DND-41 (cell line): ENCODE data around the gene COX7A2L.
"Not testable (repeated sequence)": the region's sequence is repeated elsewhere in the genome, so short reads cannot be mapped to it uniquely, and the experiment has no call there.

Source experiments
- ATAC-seq: fragments of 200-7000 bp; cut with Tn5 transposase; 3 replicates; pipeline ENCODE4 v1.9.1; 2021; ENCODE audit warnings: low read depth; ENCODE audit not compliant: insufficient read depth
- DNase-seq: peaks from one replicate; pipeline ENCODE4 v3.0.0-alpha.2; 2020
- H2AFZ ChIP-seq: 2 replicates; pipeline ENCODE4 v1.6.0; 2012; ENCODE audit warnings: low read depth, low read length
- H3K27ac ChIP-seq: 2 replicates; pipeline ENCODE4 v1.5.1; 2012; ENCODE audit warnings: low read length, inconsistent platforms
- H3K27me3 ChIP-seq: fragments of 200-600 bp; sonication (generic); 2 replicates; pipeline ENCODE4 v1.6.0; 2012; ENCODE audit warnings: low read length, mild to moderate bottlenecking, inconsistent platforms; ENCODE audit not compliant: insufficient read depth, poor library complexity
- H3K36me3 ChIP-seq: 2 replicates; pipeline ENCODE4 v1.5.1; 2012; ENCODE audit warnings: low read length, inconsistent platforms; ENCODE audit not compliant: insufficient read depth
- H3K4me1 ChIP-seq: 2 replicates; pipeline ENCODE4 v1.5.1; 2012; ENCODE audit warnings: mild to moderate bottlenecking, low read length; ENCODE audit not compliant: insufficient read depth
- H3K4me2 ChIP-seq: 2 replicates; pipeline ENCODE4 v1.6.0; 2012; ENCODE audit warnings: mild to moderate bottlenecking, moderate library complexity, low read length, inconsistent platforms; ENCODE audit not compliant: insufficient read depth
- H3K4me3 ChIP-seq, 2 experiments: fragments of 200-600 bp in 1 of 2; shearing (Covaris generic) in 1 of 2; 2 replicates each; pipeline ENCODE4 v1.5.1; 2012 to 2016; ENCODE audit warnings: inconsistent platforms in 2 of 2, low read length in 2 of 2, mild to moderate bottlenecking in 2 of 2, low read depth in 1 of 2, moderate library complexity in 1 of 2
- H3K79me2 ChIP-seq: 2 replicates; pipeline ENCODE4 v1.6.0; 2012; ENCODE audit warnings: low read length, inconsistent platforms; ENCODE audit not compliant: insufficient read depth
- H3K9ac ChIP-seq: 2 replicates; pipeline ENCODE4 v1.6.0; 2012; ENCODE audit warnings: low read depth, mild to moderate bottlenecking, inconsistent platforms, low read length, moderate library complexity
- H3K9me3 ChIP-seq: 2 replicates; pipeline ENCODE4 v1.5.1; 2012; ENCODE audit warnings: low read length, moderate library complexity, mild to moderate bottlenecking, inconsistent platforms; ENCODE audit not compliant: insufficient read depth, severe bottlenecking
- H4K20me1 ChIP-seq: 2 replicates; pipeline ENCODE4 v1.6.0; 2012; ENCODE audit warnings: low read length; ENCODE audit not compliant: insufficient read depth
- CTCF ChIP-seq: IDR thresholded peaks from 2 replicates; pipeline ENCODE4 v1.5.1; 2012; ENCODE audit warnings: borderline replicate concordance, low read length, moderate library complexity, mild to moderate bottlenecking; ENCODE audit not compliant: poor library complexity, severe bottlenecking; ENCODE audit errors: extremely low read depth
- EZH2 ChIP-seq: IDR thresholded peaks from 3 replicates; pipeline ENCODE4 v1.6.1; 2012; ENCODE audit warnings: borderline replicate concordance, low read depth, mild to moderate bottlenecking, moderate library complexity, low read length, inconsistent platforms; ENCODE audit not compliant: severe bottlenecking

The COX7A2L gene

GRCh38 chr2:42350434-42351063, 10.5 kb downstream of the COX7A2L start:
- DNase-seq (no peak), ATAC-seq (no peak)
- no peak for TF ChIP-seq EZH2
- TF ChIP-seq CTCF: no peak
- Histone ChIP-seq H3K4me3 (no peak overlapping the region), H3K36me3 (peaks cover 71% of the 10 kb centered on the region), H2AFZ (no peak overlapping the region), H3K27me3 (no peaks in the 10 kb centered on the region), H3K4me2 (no peak overlapping the region), H3K27ac (no peak overlapping the region), H3K79me2 (peaks cover 98% of the 10 kb centered on the region), H3K9ac (no peak overlapping the region), H3K9me3 (no peaks in the 10 kb centered on the region), H4K20me1 (peaks cover 34% of the 10 kb centered on the region), H3K4me1 (no peaks in the 10 kb centered on the region)

- Histone ChIP-seq H4K20me1 (peaks cover 21% of the 10 kb centered on the region; the same call in 1 of the 2 replicates), H3K79me2 (peaks cover 95% of the 10 kb centered on the region), H3K4me3 (no peak overlapping the region), H3K27me3 (no peaks in the 10 kb centered on the region), H3K4me1 (peaks cover 12% of the 10 kb centered on the region), H3K27ac (no peak overlapping the region), H3K4me2 (no peak overlapping the region), H3K36me3 (peaks cover 83% of the 10 kb centered on the region), H3K9me3 (no peaks in the 10 kb centered on the region), H3K9ac (no peak overlapping the region), H2AFZ (no peak overlapping the region)
- ATAC-seq (no peak), DNase-seq (no peak)
- no peak for TF ChIP-seq EZH2
- no peak for TF ChIP-seq CTCF
Measured at GRCh38 chr2:42348113-42348805, 12.8 kb downstream of the COX7A2L start.

GRCh38 chr2:42347518-42347917, 13.5 kb downstream of the COX7A2L start:
- Histone ChIP-seq H3K79me2 (peaks cover 94% of the 10 kb centered on the region), H3K36me3 (peaks cover 75% of the 10 kb centered on the region), H4K20me1 (peaks cover 18% of the 10 kb centered on the region; the same call in 1 of the 2 replicates), H3K4me1 (peaks cover 20% of the 10 kb centered on the region)
- not testable (repeated sequence) for ATAC-seq, H3K9ac ChIP-seq, H3K4me2 ChIP-seq, H3K9me3 ChIP-seq, H2AFZ ChIP-seq, H3K27me3 ChIP-seq, H3K4me3 ChIP-seq, H3K27ac ChIP-seq, DNase-seq

GRCh38 chr2:42346856-42347255, 14.2 kb downstream of the COX7A2L start:
- not testable (repeated sequence) for H3K4me3 ChIP-seq, H3K9ac ChIP-seq, H3K27me3 ChIP-seq, DNase-seq, H3K9me3 ChIP-seq, H3K27ac ChIP-seq, H3K4me2 ChIP-seq, ATAC-seq, H2AFZ ChIP-seq
- Histone ChIP-seq H3K4me1 (peaks cover 26% of the 10 kb centered on the region), H3K36me3 (peaks cover 69% of the 10 kb centered on the region), H4K20me1 (peaks cover 16% of the 10 kb centered on the region), H3K79me2 (peaks cover 94% of the 10 kb centered on the region)
